Measurements from ENCODE around the gene CEP152. TPM values are rescaled to one million over a fixed set of nuclear protein-coding genes. Genes with fewer than 3 reads are reported as not detected.

The CEP152 gene
- total and polyA plus RNA-seq, 2 donors (not counting 1 experiment from before 2014, with no cell fraction given) = 1.5 to 18.0 TPM

DNA sequence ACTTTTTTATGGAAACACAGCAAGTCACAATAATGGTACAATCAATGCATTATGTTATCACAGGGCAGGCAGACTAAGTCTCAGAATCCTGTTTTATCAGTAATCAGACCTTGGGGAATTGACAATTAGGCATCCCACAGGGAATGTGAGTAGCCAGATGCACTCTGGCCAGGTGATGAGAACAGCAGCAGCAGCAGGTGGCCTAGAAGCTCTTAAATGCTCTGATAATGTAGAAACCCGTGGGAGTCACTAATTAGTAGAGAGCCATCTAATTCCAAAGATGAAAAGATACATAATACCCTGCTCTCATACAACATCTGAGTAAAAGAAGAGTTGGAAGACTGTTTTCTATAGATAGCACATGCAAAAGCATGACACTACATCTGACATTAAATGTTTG, 12.6 kb downstream of the CEP152 start:
- Mint-ChIP-seq H3K27me3 (no peaks in the 10 kb centered on the region), H3K27ac (no peak overlapping the region), H3K9me3 (ENCODE audit: insufficient read depth) (no peaks in the 10 kb centered on the region), H3K4me3 (no peak overlapping the region), H3K4me1 (peaks cover 26% of the 10 kb centered on the region)
- Histone ChIP-seq H2AFZ (ENCODE audit: insufficient read depth, low read depth, low read length, poor library complexity, severe bottlenecking) (no peak overlapping the region), H3K79me2 (ENCODE audit: control insufficient read depth, insufficient read depth, low read length) (no peaks in the 10 kb centered on the region), H3K27me3 (replicated peaks in 1 of 4; ENCODE audit: control extremely low read depth in 1 of 4, control insufficient read depth in 3 of 4, insufficient read depth in 4 of 4, low read length in 3 of 4) (no peaks in the 10 kb centered on the region), H4K20me1 (ENCODE audit: control insufficient read depth, insufficient read depth, low read length, poor library complexity, severe bottlenecking) (no peaks in the 10 kb centered on the region), H3K27ac (ENCODE audit: low read length in 2 of 2) (no peak overlapping the region), H3K4me3 (ENCODE audit: control extremely low read depth in 1 of 5, extremely low read depth in 1 of 5, insufficient read depth in 1 of 5, low read depth in 2 of 5, low read length in 4 of 5) (no peak overlapping the region), H3K4me1 (ENCODE audit: control insufficient read depth in 2 of 2, insufficient read depth in 2 of 2, low read length in 2 of 2) (peaks cover 5 to 8% of the 10 kb centered on the region in 2 donors), H3K9me3 (ENCODE audit: control extremely low read depth in 1 of 3, control insufficient read depth in 2 of 3, insufficient read depth in 1 of 3, low read length in 2 of 3) (no peaks in the 10 kb centered on the region), H3K36me3 (replicated peaks in 1 of 2; ENCODE audit: control extremely low read depth in 1 of 2, control insufficient read depth in 1 of 2, extremely low read depth in 1 of 2, insufficient read depth in 2 of 2, low read length in 1 of 2) (peaks cover 0 to 2% of the 10 kb centered on the region in 2 experiments), H3K4me2 (replicated peaks; ENCODE audit: low read depth, low read length, poor library complexity, severe bottlenecking) (no peak overlapping the region), H3K9ac (ENCODE audit: low read length) (no peak overlapping the region)
- intact Hi-C loops (cut with micrococcal nuclease) = no loop called here
- DNase-seq (no peak), ATAC-seq (ENCODE audit: low read depth) (no peak)
- CTCF ChIA-PET = interaction anchor here (1.2 kb wide), 1 partner anchor 13 kb away, joined by 5 read pairs; the partner anchor contains the start of gene CEP152
- POLR2A ChIA-PET = no interaction called here
- TF ChIP-seq, protein P1, sequence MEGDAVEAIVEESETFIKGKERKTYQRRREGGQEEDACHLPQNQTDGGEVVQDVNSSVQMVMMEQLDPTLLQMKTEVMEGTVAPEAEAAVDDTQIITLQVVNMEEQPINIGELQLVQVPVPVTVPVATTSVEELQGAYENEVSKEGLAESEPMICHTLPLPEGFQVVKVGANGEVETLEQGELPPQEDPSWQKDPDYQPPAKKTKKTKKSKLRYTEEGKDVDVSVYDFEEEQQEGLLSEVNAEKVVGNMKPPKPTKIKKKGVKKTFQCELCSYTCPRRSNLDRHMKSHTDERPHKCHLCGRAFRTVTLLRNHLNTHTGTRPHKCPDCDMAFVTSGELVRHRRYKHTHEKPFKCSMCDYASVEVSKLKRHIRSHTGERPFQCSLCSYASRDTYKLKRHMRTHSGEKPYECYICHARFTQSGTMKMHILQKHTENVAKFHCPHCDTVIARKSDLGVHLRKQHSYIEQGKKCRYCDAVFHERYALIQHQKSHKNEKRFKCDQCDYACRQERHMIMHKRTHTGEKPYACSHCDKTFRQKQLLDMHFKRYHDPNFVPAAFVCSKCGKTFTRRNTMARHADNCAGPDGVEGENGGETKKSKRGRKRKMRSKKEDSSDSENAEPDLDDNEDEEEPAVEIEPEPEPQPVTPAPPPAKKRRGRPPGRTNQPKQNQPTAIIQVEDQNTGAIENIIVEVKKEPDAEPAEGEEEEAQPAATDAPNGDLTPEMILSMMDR (IDR thresholded peaks at IDR 0.05) = no peak
- no peak for TF ChIP-seq EZH2 (IDR thresholded peaks at IDR 0.05; ENCODE audit: borderline replicate concordance, insufficient read depth, low read depth, low read length, poor library complexity, severe bottlenecking)
- no CpG with 5 or more reads among the region's 1 CpG for WGBS (ENCODE audit: insufficient coverage)

DNA sequence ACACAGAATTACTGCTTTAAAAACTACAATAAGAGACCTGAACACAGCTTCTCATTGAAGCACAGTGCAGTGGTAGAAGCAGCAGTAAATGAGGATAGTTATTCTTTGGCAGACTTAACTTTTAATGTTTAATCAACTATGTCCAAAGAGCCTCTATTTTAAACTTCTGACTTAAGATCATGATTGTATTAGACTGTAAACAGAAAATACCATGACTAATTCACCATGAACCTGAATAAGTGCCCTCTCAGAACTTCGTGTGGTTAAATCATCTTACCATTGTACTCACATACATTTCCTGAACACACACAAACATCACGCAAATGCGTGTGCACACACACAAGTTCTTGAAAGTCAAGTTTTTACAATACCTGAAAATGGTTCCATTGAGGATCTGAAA, 13.9 kb downstream of the CEP152 start:
- no peaks in the 10 kb centered on the region for H3K27me3 Mint-ChIP-seq
- Histone ChIP-seq H3K4me2 (replicated peaks; ENCODE audit: low read depth, low read length, poor library complexity, severe bottlenecking) (no peak overlapping the region), H3K9ac (ENCODE audit: low read length) (no peak overlapping the region), H2AFZ (ENCODE audit: insufficient read depth, low read depth, low read length, poor library complexity, severe bottlenecking) (no peak overlapping the region), H3K4me1 (ENCODE audit: control insufficient read depth in 2 of 2, insufficient read depth in 2 of 2, low read length in 2 of 2) (peaks cover 5 to 8% of the 10 kb centered on the region in 2 donors), H3K27me3 (replicated peaks in 1 of 4; ENCODE audit: control extremely low read depth in 1 of 4, control insufficient read depth in 3 of 4, insufficient read depth in 4 of 4, low read length in 3 of 4) (no peaks in the 10 kb centered on the region), H4K20me1 (ENCODE audit: control insufficient read depth, insufficient read depth, low read length, poor library complexity, severe bottlenecking) (no peaks in the 10 kb centered on the region), H3K79me2 (ENCODE audit: control insufficient read depth, insufficient read depth, low read length) (no peaks in the 10 kb centered on the region), H3K36me3 (replicated peaks in 1 of 2; ENCODE audit: control extremely low read depth in 1 of 2, control insufficient read depth in 1 of 2, extremely low read depth in 1 of 2, insufficient read depth in 2 of 2, low read length in 1 of 2) (peaks cover 5 to 6% of the 10 kb centered on the region in 2 experiments), H3K4me3 (ENCODE audit: control extremely low read depth in 1 of 5, extremely low read depth in 1 of 5, insufficient read depth in 1 of 5, low read depth in 2 of 5, low read length in 4 of 5) (no peak overlapping the region), H3K9me3 (ENCODE audit: control extremely low read depth in 1 of 3, control insufficient read depth in 2 of 3, insufficient read depth in 1 of 3, low read length in 2 of 3) (no peaks in the 10 kb centered on the region), H3K27ac (ENCODE audit: low read length in 2 of 2) (no peak overlapping the region)
- TF ChIP-seq EZH2 (IDR thresholded peaks at IDR 0.05; ENCODE audit: borderline replicate concordance, insufficient read depth, low read depth, low read length, poor library complexity, severe bottlenecking) = no peak
- TF ChIP-seq, protein P1 (IDR thresholded peaks at IDR 0.05) = no peak
- no peak for ATAC-seq (ENCODE audit: low read depth)
- H3K4me3 Mint-ChIP-seq = no peak overlapping the region
- 0% methylated on average over 1 of the region's 3 CpGs for WGBS (ENCODE audit: insufficient coverage)
- H3K9me3 Mint-ChIP-seq (ENCODE audit: insufficient read depth) = no peaks in the 10 kb centered on the region
- no peak overlapping the region for H3K27ac Mint-ChIP-seq
- intact Hi-C loops (cut with micrococcal nuclease) = no loop called here
- DNase-seq = no peak
- H3K4me1 Mint-ChIP-seq = peaks cover 26% of the 10 kb centered on the region
- CTCF ChIA-PET = no interaction called here
- POLR2A ChIA-PET = no interaction called here

All from B cell (primary cell).